CD4-positive, alpha-beta T cell (primary cell): ENCODE measurements around the gene HABP4. TPM values are rescaled to one million over a fixed set of nuclear protein-coding genes. Genes with fewer than 3 reads are reported as not detected.

Source experiments
- ATAC-seq: fragments of 200-7000 bp; cut with Tn5 transposase; one replicate; pipeline ENCODE4 v1.10.0; 2022; ENCODE audit warnings: mild to moderate bottlenecking; ENCODE audit not compliant: poor library complexity
- CTCF ChIA-PET: fragments of 350-600 bp; sonication (Branson Sonifier 250); formaldehyde crosslinking; loops from one replicate; lab custom pipeline; 2021; ENCODE audit warnings: antibody characterized with exemption, inconsistent platforms; lab: Charles Lee
- POLR2A ChIA-PET: fragments of 350-600 bp; sonication (Branson Sonifier 250); formaldehyde crosslinking; loops from one replicate; lab custom pipeline; 2021; ENCODE audit warnings: antibody characterized with exemption, inconsistent platforms; lab: Charles Lee
- DNase-seq, 14 experiments: peaks; one replicate each; pipeline ENCODE4 v3.0.0-alpha.2; 2013 to 2020; ENCODE audit warnings: mixed read lengths in 2 of 14
- H3K27ac ChIP-seq, 2 donors: one replicate each; pipeline versions ENCODE4 v1.5.1 to v1.7.0; 2013; ENCODE audit warnings: low read length in 2 of 2, low read depth in 1 of 2, mild to moderate bottlenecking in 1 of 2
- H3K27me3 ChIP-seq, 2 experiments: 1 replicate in 1 of 2; 2 replicates in 1 of 2; pipeline versions ENCODE4 v1.6.1 to v1.7.0; 2013; ENCODE audit warnings: low read length in 2 of 2, control low read depth in 1 of 2, mild to moderate bottlenecking in 1 of 2, moderate library complexity in 1 of 2; ENCODE audit not compliant: insufficient read depth in 2 of 2, control insufficient read depth in 1 of 2
- H3K36me3 ChIP-seq: one replicate; pipeline ENCODE4 v1.6.1; 2013; ENCODE audit warnings: low read length, control low read depth; ENCODE audit not compliant: insufficient read depth
- H3K4me1 ChIP-seq: one replicate; pipeline ENCODE4 v1.6.1; 2013; ENCODE audit warnings: low read length, control low read depth; ENCODE audit not compliant: insufficient read depth
- H3K4me3 ChIP-seq: one replicate; pipeline ENCODE4 v1.5.1; 2013; ENCODE audit warnings: mild to moderate bottlenecking, low read length, moderate library complexity
- H3K9me3 ChIP-seq, 2 experiments: 1 replicate in 1 of 2; 2 replicates in 1 of 2; pipeline versions ENCODE4 v1.6.1 to v1.7.0; 2013; ENCODE audit warnings: low read length in 2 of 2, mild to moderate bottlenecking in 2 of 2, control low read depth in 1 of 2, moderate library complexity in 1 of 2; ENCODE audit not compliant: control insufficient read depth in 1 of 2, insufficient read depth in 1 of 2
- H3K27ac Mint-ChIP-seq: one replicate; pipeline ENCODE4 v1.8.0; 2020; ENCODE audit warnings: mixed read lengths
- H3K27me3 Mint-ChIP-seq: one replicate; pipeline ENCODE4 v1.8.0; 2021; ENCODE audit warnings: mixed read lengths
- H3K36me3 Mint-ChIP-seq: one replicate; pipeline ENCODE4 v1.8.0; 2021; ENCODE audit warnings: low read depth, mixed read lengths
- H3K4me1 Mint-ChIP-seq: one replicate; pipeline ENCODE4 v1.8.0; 2021; ENCODE audit warnings: low read depth, mixed read lengths
- H3K4me3 Mint-ChIP-seq: one replicate; pipeline ENCODE4 v1.8.0; 2020; ENCODE audit warnings: mild to moderate bottlenecking, mixed read lengths
- H3K9me3 Mint-ChIP-seq: one replicate; pipeline ENCODE4 v1.8.0; 2020; ENCODE audit warnings: mixed read lengths
- intact Hi-C, 2 experiments: fragments of 100-400 bp; cut with DNase I in 1 of 2; cut with micrococcal nuclease in 1 of 2; formaldehyde crosslinking; loops; one replicate each; pipeline versions ENCODE4 v1.15.1 to v1.9.0; 2023 to 2025; cut with DNase I, micrococcal nuclease
- polyA plus RNA-seq, 2 donors: library from polyadenylated mRNA; unstranded; fragments of 120-200 nt; gene quantifications; one replicate each; pipeline ENCODE4 v1.2.1, GENCODE V29; 2013
- total RNA-seq, 174 experiments: library from RNA in 2 of 174; stranded (reverse) in 2 of 174; gene quantifications; one replicate each; pipeline ENCODE4 v1.2.3 and lab custom pipeline; 2021 to 2026
- TF ChIP-seq, protein P1 (sequence below): fragments of 200-600 bp; IDR thresholded peaks from one replicate; pipeline ENCODE4 v1.8.0; 2022; ENCODE audit warnings: antibody characterized with exemption, mild to moderate bottlenecking

HABP4 gene, protein sequence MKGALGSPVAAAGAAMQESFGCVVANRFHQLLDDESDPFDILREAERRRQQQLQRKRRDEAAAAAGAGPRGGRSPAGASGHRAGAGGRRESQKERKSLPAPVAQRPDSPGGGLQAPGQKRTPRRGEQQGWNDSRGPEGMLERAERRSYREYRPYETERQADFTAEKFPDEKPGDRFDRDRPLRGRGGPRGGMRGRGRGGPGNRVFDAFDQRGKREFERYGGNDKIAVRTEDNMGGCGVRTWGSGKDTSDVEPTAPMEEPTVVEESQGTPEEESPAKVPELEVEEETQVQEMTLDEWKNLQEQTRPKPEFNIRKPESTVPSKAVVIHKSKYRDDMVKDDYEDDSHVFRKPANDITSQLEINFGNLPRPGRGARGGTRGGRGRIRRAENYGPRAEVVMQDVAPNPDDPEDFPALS
- total RNA-seq (10 to 100 TPM; 29.7 to 31.7 TPM), total RNA-seq (lab: John Stamatoyannopoulos, UW) (10.7 to 82.2 (median 46.8) reads per million in 172 experiments)
- polyA plus RNA-seq (2013, experiment 1 of 2) = 20.8 TPM
- 21.1 TPM for polyA plus RNA-seq (2013, experiment 2 of 2)

DNA sequence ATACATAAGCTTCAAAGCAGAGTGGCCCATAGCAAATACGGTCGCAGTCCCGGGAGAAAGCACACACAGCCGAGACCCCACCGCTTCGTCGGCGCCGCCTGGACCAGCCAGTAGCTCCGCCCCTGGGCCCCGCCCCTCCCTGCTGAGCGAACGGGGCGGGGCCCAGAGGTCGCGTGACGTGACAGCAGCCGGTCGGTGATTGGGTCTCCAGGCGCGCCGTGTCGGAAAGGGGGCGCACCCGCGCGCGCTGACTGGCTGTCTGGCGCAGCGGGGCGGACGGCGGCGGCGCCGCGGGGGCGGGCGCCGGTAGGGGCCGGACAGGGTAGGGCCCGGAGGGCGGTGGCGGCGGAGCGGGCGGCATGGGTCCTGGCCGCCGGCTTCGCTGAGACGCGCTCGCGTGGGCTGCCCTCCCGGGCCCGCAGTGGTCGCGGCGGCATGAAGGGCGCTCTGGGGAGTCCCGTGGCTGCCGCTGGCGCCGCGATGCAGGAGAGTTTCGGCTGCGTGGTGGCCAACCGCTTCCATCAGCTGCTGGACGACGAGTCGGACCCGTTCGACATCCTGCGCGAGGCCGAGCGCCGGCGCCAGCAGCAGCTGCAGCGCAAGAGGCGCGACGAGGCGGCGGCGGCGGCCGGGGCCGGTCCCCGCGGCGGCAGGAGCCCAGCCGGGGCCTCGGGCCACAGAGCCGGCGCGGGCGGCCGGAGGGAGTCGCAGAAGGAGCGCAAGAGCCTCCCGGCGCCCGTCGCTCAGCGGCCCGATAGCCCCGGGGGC lies at the start of gene HABP4:
Gene HABP4, plus strand, starts transcription at position 325 of the 768 bp plus-strand sequence. Its CDS starts 111 bp downstream, at position 436.
- ChIA-PET POLR2A (interaction anchor here (0.6 to 5.4 kb wide), 16 partner anchors 11 to 1534 kb away, joined by 3 to 66 read pairs (median 3); partner anchors contain the start of genes NCBP1, PRXL2C, TSTD2 and ZNF367), CTCF (interaction anchor here (0.6 to 2.5 kb wide), 6 partner anchors 33 to 206 kb away, joined by 3 to 8 read pairs (median 4); partner anchors contain the start of gene SLC35D2)
- H3K27ac ChIP-seq = peak within 1 kb of the TSS in 1 of 2 donors; percentile 17
- H3K36me3 ChIP-seq = no peaks in the 10 kb centered on the region
- H3K4me1 ChIP-seq = peaks cover 27% of the 10 kb centered on the region
- Mint-ChIP-seq H3K4me3 (peak within 1 kb of the TSS; percentile 95), H3K27ac (peak within 1 kb of the TSS; percentile 86), H3K4me1 (peaks cover 27% of the 10 kb centered on the region), H3K9me3 (no peaks in the 10 kb centered on the region), H3K27me3 (peaks cover 7% of the 10 kb centered on the region), H3K36me3 (peaks cover 17% of the 10 kb centered on the region)
- H3K9me3 ChIP-seq = no peaks in the 10 kb centered on the region
- intact Hi-C loops = loop anchor here (1.0 to 10.0 kb wide), 8 partner anchors 31 to 205 kb away; partner anchors contain the start of genes PRXL2C (in 1 of the 2), SLC35D2 (in 1 of the 2) and ZNF367 (in 1 of the 2)
- TF ChIP-seq, protein P1, sequence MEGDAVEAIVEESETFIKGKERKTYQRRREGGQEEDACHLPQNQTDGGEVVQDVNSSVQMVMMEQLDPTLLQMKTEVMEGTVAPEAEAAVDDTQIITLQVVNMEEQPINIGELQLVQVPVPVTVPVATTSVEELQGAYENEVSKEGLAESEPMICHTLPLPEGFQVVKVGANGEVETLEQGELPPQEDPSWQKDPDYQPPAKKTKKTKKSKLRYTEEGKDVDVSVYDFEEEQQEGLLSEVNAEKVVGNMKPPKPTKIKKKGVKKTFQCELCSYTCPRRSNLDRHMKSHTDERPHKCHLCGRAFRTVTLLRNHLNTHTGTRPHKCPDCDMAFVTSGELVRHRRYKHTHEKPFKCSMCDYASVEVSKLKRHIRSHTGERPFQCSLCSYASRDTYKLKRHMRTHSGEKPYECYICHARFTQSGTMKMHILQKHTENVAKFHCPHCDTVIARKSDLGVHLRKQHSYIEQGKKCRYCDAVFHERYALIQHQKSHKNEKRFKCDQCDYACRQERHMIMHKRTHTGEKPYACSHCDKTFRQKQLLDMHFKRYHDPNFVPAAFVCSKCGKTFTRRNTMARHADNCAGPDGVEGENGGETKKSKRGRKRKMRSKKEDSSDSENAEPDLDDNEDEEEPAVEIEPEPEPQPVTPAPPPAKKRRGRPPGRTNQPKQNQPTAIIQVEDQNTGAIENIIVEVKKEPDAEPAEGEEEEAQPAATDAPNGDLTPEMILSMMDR = no peak
- DNase-seq (peak; percentile 89 to 98 (median 95)), ATAC-seq (peak; percentile 90)
- H3K27me3 ChIP-seq = no peaks in the 10 kb centered on the region
- H3K4me3 ChIP-seq = peak within 1 kb of the TSS; percentile 89

- no peaks in the 10 kb centered on the region for H3K27me3 Mint-ChIP-seq
- DNase-seq (no peak), ATAC-seq (no peak)
- Histone ChIP-seq H3K4me3 (no peak overlapping the region), H3K4me1 (peaks cover 10% of the 10 kb centered on the region), H3K36me3 (no peaks in the 10 kb centered on the region), H3K9me3 (no peaks in the 10 kb centered on the region), H3K27ac (no peak overlapping the region), H3K27me3 (no peaks in the 10 kb centered on the region)
- ChIA-PET POLR2A (interaction anchor here (1.2 to 1.6 kb wide), 2 partner anchors 9 to 44 kb away, joined by 3 to 8 read pairs; no protein-coding TSS in a partner anchor), CTCF (no interaction called here)
- TF ChIP-seq, protein P1 = no peak
- no peak overlapping the region for H3K4me3 Mint-ChIP-seq
- H3K36me3 Mint-ChIP-seq = no peaks in the 10 kb centered on the region
- H3K4me1 Mint-ChIP-seq = peaks cover 30% of the 10 kb centered on the region
- H3K9me3 Mint-ChIP-seq = no peaks in the 10 kb centered on the region
- intact Hi-C loops = no loop called here
- peak overlapping the region; percentile 60 for H3K27ac Mint-ChIP-seq
These were observed 41.3 kb upstream of the HABP4 start for GRCh38 chr9:96408409-96409280.
